Osteoblast (primary cell): Measurements from ENCODE around the gene AGXT2. TPM values are rescaled to one million over a fixed set of nuclear protein-coding genes. Genes with fewer than 3 reads are reported as not detected.
A peak's percentile ranks its signal among the peaks of the same experiment; 100 is the strongest.

Source experiments
- DNase-seq: peaks from one replicate; pipeline ENCODE4 v3.0.0; 2011; ENCODE audit warnings: low spot score, mixed read lengths; ENCODE audit not compliant: insufficient read length; ENCODE audit errors: missing footprints
- H2AFZ ChIP-seq: 2 replicates; pipeline ENCODE4 v1.6.0; 2011; ENCODE audit warnings: mild to moderate bottlenecking, low read length
- H3K27ac ChIP-seq: 2 replicates; pipeline ENCODE4 v1.5.1; 2011; ENCODE audit warnings: mild to moderate bottlenecking, low read depth, low read length, moderate library complexity
- H3K27me3 ChIP-seq: 2 replicates; pipeline ENCODE4 v1.6.0; 2012; ENCODE audit warnings: mild to moderate bottlenecking, control low read depth, inconsistent platforms, low read length, moderate library complexity; ENCODE audit not compliant: insufficient read depth
- H3K36me3 ChIP-seq: 2 replicates; pipeline ENCODE4 v1.5.1; 2011; ENCODE audit warnings: mild to moderate bottlenecking, low read length, control low read depth, moderate library complexity; ENCODE audit not compliant: insufficient read depth
- H3K4me1 ChIP-seq: 2 replicates; pipeline ENCODE4 v1.5.1; 2011; ENCODE audit warnings: mild to moderate bottlenecking, low read length, control low read depth, moderate library complexity; ENCODE audit not compliant: insufficient read depth
- H3K4me2 ChIP-seq: 2 replicates; pipeline ENCODE4 v1.6.0; 2011; ENCODE audit warnings: mild to moderate bottlenecking, low read length; ENCODE audit not compliant: insufficient read depth
- H3K4me3 ChIP-seq: fragments of 200-600 bp; sonication (generic); 3 replicates; pipeline ENCODE4 v1.5.1; 2012; ENCODE audit warnings: mild to moderate bottlenecking, low read length, inconsistent platforms; ENCODE audit not compliant: insufficient read depth
- H3K79me2 ChIP-seq: 2 replicates; pipeline ENCODE4 v1.6.0; 2012; ENCODE audit warnings: mild to moderate bottlenecking, low read length, control low read depth, inconsistent platforms; ENCODE audit not compliant: insufficient read depth
- H3K9me3 ChIP-seq: 2 replicates; pipeline ENCODE4 v1.5.1; 2011; ENCODE audit warnings: low read depth, low read length, control low read depth
- H4K20me1 ChIP-seq: 2 replicates; pipeline ENCODE4 v1.6.0; 2012; ENCODE audit warnings: mild to moderate bottlenecking, low read length, control low read depth; ENCODE audit not compliant: insufficient read depth
- CTCF ChIP-seq: IDR thresholded peaks from 2 replicates; pipeline ENCODE4 v1.5.1; 2011; ENCODE audit warnings: mild to moderate bottlenecking, low read depth, low read length, moderate library complexity; ENCODE audit errors: extremely low read depth
- total RNA-seq: library from RNA; depleted of rRNA; stranded (reverse); fragments of >200 nt; gene quantifications from 2 replicates; pipeline ENCODE4 v1.2.3, GENCODE V29; 2012

Gene AGXT2
- total RNA-seq, 1 donor = not detected

GRCh38 chr5:35094948-35095347, 47.2 kb upstream of the AGXT2 start:
- no peak for DNase-seq
- H3K36me3 ChIP-seq = no peaks in the 10 kb centered on the region
- no peak overlapping the region for H2AFZ ChIP-seq
- no peaks in the 10 kb centered on the region for H3K27me3 ChIP-seq
- no peaks in the 10 kb centered on the region for H3K9me3 ChIP-seq
- H4K20me1 ChIP-seq = no peaks in the 10 kb centered on the region
- no peak overlapping the region for H3K27ac ChIP-seq
- H3K79me2 ChIP-seq = no peaks in the 10 kb centered on the region
- no peak for TF ChIP-seq CTCF
- H3K4me1 ChIP-seq = no peaks in the 10 kb centered on the region
- no peak overlapping the region for H3K4me2 ChIP-seq
- no peak overlapping the region for H3K4me3 ChIP-seq

- DNase-seq = no peak
- Histone ChIP-seq H3K4me1 (peaks cover 9% of the 10 kb centered on the region), H3K27me3 (no peaks in the 10 kb centered on the region), H4K20me1 (no peaks in the 10 kb centered on the region), H3K4me3 (no peak overlapping the region), H3K27ac (no peak overlapping the region), H3K36me3 (no peaks in the 10 kb centered on the region), H3K9me3 (no peaks in the 10 kb centered on the region), H3K79me2 (no peaks in the 10 kb centered on the region), H2AFZ (no peak overlapping the region), H3K4me2 (no peak overlapping the region)
- no peak for TF ChIP-seq CTCF
Observed at GRCh38 chr5:35092703-35093102, 45.0 kb upstream of the AGXT2 start.

- H3K9me3 ChIP-seq = no peaks in the 10 kb centered on the region
- H3K27me3 ChIP-seq = no peaks in the 10 kb centered on the region
- no peak overlapping the region for H2AFZ ChIP-seq
- H3K36me3 ChIP-seq = no peaks in the 10 kb centered on the region
- H3K4me2 ChIP-seq = no peak overlapping the region
- peak; percentile 29 for DNase-seq
- H3K4me3 ChIP-seq = no peak overlapping the region
- no peak overlapping the region for H3K27ac ChIP-seq
- H4K20me1 ChIP-seq = no peaks in the 10 kb centered on the region
- no peak for TF ChIP-seq CTCF
- H3K4me1 ChIP-seq = peaks cover 10% of the 10 kb centered on the region
- H3K79me2 ChIP-seq = no peaks in the 10 kb centered on the region
Observed at GRCh38 chr5:35091704-35092103, 44.0 kb upstream of the AGXT2 start.

GRCh38 chr5:35089334-35090314, 41.9 kb upstream of the AGXT2 start:
- no peaks in the 10 kb centered on the region for H3K27me3 ChIP-seq
- peaks cover 10% of the 10 kb centered on the region for H3K4me1 ChIP-seq
- peak; percentile 92 for TF ChIP-seq CTCF
- H3K4me2 ChIP-seq = no peak overlapping the region
- DNase-seq = peak; percentile 82
- H3K36me3 ChIP-seq = no peaks in the 10 kb centered on the region
- no peak overlapping the region for H3K27ac ChIP-seq
- H3K4me3 ChIP-seq = no peak overlapping the region
- H4K20me1 ChIP-seq = no peaks in the 10 kb centered on the region
- H2AFZ ChIP-seq = no peak overlapping the region
- H3K79me2 ChIP-seq = no peaks in the 10 kb centered on the region
- H3K9me3 ChIP-seq = no peaks in the 10 kb centered on the region
